Activated T-cell treated with anti-CD3 and anti-CD28 coated beads for 4 hours (primary cell): ENCODE data around the gene OR3A2.
"Not testable (repeated sequence)": the region's sequence is repeated elsewhere in the genome, so short reads cannot be mapped to it uniquely, and the experiment has no call there.

ENCODE experiments used
- DNase-seq: peaks from one replicate; pipeline ENCODE4 v3.0.0-alpha.2; 2020

OR3A2 gene

DNA sequence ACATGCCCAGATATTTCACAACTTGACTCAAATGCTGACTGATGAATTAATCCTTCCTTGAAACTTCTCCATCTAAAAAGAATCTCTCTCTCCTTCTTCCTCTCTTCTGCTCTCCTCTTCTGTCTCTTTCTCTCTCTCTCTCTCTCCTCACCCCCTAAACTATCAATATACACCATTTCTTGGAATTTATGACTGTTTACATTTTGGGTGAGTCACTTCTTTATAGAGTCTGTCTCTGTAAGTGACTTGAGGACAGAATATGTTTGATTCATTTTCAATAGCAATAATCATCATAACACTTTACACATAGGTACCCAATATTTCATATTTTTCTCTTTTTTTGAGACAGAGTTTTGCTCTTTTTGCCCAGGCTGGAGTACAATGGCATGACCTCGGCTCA, 103.2 kb downstream of the OR3A2 start:
- DNase-seq, result no peak

GRCh38 chr17:3276126-3276525, 110.0 kb downstream of the OR3A2 start:
- DNase-seq, result no peak

GRCh38 chr17:3271072-3271848, 114.8 kb downstream of the OR3A2 start:
- DNase-seq, result no peak

DNA sequence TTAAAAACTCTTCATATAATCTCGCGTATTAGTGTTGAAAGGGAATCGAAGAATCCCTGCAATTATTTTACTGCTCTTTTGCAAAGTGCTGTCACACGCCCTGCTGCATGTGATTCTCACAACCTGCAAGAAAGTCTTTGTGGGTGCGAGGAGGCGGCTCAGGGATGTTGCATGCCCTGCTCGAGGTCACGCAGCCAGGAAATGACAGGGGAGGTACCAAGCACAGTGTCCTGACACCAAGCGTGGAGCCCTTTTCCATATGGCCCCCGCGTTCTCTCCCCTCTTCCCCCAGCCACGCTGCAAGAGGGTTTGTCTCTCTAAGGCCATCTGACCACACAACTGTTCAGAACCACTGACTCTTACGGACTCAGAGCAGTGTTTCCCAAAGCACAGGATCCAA, 125.5 kb downstream of the OR3A2 start:
- DNase-seq, result no peak

DNA sequence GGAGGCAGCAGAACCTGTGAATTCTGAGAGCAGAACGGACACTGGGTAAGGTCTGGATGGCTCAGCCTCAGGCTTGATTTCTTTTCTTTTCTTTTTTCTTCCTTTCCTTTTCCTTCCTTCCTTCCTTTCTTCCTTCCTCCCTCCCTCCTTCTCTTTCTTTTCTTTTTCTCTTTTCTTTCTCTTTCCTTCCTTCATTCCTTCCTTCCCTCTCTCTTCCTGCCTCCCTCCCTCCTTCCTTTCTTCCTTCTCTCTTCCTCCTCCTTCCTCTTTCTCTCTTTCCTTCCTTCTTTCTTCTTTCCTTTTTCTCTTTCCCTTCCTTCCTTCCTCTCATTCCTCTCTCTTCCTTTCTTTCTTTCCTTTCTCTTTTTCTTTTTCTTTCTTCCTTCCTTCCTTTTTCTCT, 125.9 kb downstream of the OR3A2 start:
- no peak for DNase-seq

GRCh38 chr17:3256575-3256974, 129.5 kb downstream of the OR3A2 start:
- no peak for DNase-seq

DNA sequence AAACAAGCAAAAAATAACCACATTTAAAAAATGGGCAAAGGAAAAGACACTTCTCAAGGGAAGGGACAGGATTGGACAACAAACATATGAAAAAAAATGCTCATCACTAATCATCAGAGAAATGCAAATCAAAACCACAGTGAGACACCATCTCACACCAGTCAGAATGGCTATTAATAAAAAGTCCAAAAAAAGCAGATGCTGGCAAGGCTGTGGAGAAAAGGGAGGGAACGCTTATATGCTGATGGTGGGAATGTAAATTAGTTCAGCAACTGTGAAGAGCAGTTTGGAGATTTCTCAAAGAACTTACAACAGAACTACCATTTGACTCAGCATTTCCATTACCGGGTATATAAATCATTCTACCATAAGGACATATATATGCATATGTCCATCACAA, 137.1 kb downstream of the OR3A2 start:
- DNase-seq, result not testable (repeated sequence)

DNA sequence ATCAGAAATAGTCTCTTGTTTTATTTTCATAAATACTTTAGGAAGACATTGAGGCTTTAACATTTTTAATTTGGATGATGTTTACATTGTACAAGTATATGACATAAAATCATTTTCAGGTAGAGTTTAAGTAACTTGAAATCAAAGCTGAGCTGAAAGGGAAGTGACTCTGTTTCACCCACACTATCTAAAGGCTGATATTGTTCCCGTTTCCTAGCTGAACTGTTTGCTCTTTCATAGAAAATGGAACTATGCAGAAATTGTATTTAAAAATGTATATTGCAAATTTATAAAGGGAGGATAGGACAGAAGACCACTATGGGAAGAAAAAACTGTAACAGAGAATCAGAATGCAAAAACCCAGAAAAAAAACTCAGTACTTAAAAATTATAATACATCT, 141.3 kb downstream of the OR3A2 start:
- not testable (repeated sequence) for DNase-seq

- not testable (repeated sequence) for DNase-seq
Observed at GRCh38 chr17:3241044-3241443, 145.1 kb downstream of the OR3A2 start.

- not testable (repeated sequence) for DNase-seq
Observed at GRCh38 chr17:3238685-3239084, 147.4 kb downstream of the OR3A2 start.

DNA sequence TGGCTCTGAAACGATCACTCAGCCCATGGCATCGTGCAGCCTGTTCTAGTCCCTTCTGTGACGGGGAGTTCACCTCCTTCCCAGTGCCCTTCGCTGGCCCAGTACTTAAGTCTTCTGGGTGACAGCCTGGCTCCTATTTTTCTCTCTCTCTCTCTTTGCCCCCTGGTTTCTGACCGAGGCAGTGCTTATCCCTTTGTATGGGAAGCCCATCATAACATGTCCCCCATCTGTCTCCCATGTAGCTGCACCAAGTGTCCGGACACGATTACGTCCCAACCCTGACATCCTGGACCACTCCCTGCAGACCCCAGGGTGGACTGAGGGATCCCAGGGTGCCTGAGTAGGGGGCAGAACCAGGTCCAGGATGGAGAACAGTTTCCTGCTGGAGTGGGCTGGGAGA, 153.8 kb downstream of the OR3A2 start:
- not testable (repeated sequence) for DNase-seq
